ENCODE data around the gene ZNF687.

ZNF687 gene

GRCh38 chr1:151311589-151312331 lies 29.7 kb downstream of the ZNF687 start:
- peaks cover 77% of the 10 kb centered on the region for H3K36me3 ChIP-seq (ENCODE audit: control insufficient read depth, low read length)
- H3F3A ChIP-seq (ENCODE audit: control insufficient read depth, insufficient read depth), result no peaks in the 10 kb centered on the region
- H3K27me3 ChIP-seq (ENCODE audit: control insufficient read depth, low read length), result no peaks in the 10 kb centered on the region
- H3K9me3 ChIP-seq (ENCODE audit: control insufficient read depth, insufficient read depth, low read length), result no peaks in the 10 kb centered on the region
- H3K4me2 ChIP-seq (ENCODE audit: low read length), result no peak overlapping the region
- H3K4me1 ChIP-seq (ENCODE audit: control insufficient read depth, low read length), result no peaks in the 10 kb centered on the region
- H3K79me2 ChIP-seq (ENCODE audit: control insufficient read depth, low read length), result peaks cover 5% of the 10 kb centered on the region; the same call in 1 of the 2 replicates
- H3K9me2 ChIP-seq (replicated peaks; ENCODE audit: control insufficient read depth, low read length), result no peaks in the 10 kb centered on the region
- no peak overlapping the region for H3K4me3 ChIP-seq (ENCODE audit: low read length)
- TF ChIP-seq, protein P1, sequence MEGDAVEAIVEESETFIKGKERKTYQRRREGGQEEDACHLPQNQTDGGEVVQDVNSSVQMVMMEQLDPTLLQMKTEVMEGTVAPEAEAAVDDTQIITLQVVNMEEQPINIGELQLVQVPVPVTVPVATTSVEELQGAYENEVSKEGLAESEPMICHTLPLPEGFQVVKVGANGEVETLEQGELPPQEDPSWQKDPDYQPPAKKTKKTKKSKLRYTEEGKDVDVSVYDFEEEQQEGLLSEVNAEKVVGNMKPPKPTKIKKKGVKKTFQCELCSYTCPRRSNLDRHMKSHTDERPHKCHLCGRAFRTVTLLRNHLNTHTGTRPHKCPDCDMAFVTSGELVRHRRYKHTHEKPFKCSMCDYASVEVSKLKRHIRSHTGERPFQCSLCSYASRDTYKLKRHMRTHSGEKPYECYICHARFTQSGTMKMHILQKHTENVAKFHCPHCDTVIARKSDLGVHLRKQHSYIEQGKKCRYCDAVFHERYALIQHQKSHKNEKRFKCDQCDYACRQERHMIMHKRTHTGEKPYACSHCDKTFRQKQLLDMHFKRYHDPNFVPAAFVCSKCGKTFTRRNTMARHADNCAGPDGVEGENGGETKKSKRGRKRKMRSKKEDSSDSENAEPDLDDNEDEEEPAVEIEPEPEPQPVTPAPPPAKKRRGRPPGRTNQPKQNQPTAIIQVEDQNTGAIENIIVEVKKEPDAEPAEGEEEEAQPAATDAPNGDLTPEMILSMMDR (IDR thresholded peaks at IDR 0.05; ENCODE audit: low read depth, low read length, poor library complexity, severe bottlenecking), result no peak
- no peaks in the 10 kb centered on the region for H4K20me1 ChIP-seq (ENCODE audit: control insufficient read depth, insufficient read depth, low read depth, low read length)
- H3K27ac ChIP-seq (ENCODE audit: low read depth, low read length), result no peak overlapping the region

DNA sequence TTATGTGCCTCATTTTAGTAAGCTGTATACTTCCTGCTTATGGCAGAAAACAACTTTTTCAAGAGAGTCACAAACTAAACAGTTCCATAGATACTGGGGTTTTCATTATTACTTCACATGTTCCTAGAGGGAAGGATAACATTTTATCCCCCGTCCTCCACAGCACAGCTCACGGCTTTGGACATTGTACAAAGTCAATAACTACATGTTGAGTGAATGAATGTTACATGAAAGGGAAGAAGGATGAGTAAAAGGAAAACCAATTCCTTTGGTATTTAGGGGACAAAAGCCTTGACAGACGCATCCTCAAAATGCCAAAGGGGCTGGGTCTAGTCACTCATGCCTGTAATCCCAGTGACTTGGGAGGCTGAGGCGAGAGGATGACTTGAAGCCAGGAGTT lies 30.3 kb downstream of the ZNF687 start:
- TF ChIP-seq, protein P1 (IDR thresholded peaks at IDR 0.05; ENCODE audit: low read depth, low read length, poor library complexity, severe bottlenecking), result no peak
- no peak for TF ChIP-seq EZH2phosphoT487 (IDR thresholded peaks at IDR 0.05; ENCODE audit: borderline replicate concordance, low read length)
- Histone ChIP-seq H4K20me1 (ENCODE audit: control insufficient read depth, insufficient read depth, low read depth, low read length) (no peaks in the 10 kb centered on the region), H3K27me3 (ENCODE audit: control insufficient read depth, low read length) (no peaks in the 10 kb centered on the region), H3K9me3 (ENCODE audit: control insufficient read depth, insufficient read depth, low read length) (no peaks in the 10 kb centered on the region), H3K4me1 (ENCODE audit: control insufficient read depth, low read length) (no peaks in the 10 kb centered on the region), H3K36me3 (ENCODE audit: control insufficient read depth, low read length) (peaks cover 73% of the 10 kb centered on the region), H3F3A (ENCODE audit: control insufficient read depth, insufficient read depth) (no peaks in the 10 kb centered on the region), H3K4me2 (ENCODE audit: low read length) (no peak overlapping the region), H3K9me2 (replicated peaks; ENCODE audit: control insufficient read depth, low read length) (no peaks in the 10 kb centered on the region), H3K4me3 (ENCODE audit: low read length) (no peak overlapping the region), H3K27ac (ENCODE audit: low read depth, low read length) (no peak overlapping the region), H3K79me2 (ENCODE audit: control insufficient read depth, low read length) (peaks cover 5% of the 10 kb centered on the region; the same call in 1 of the 2 replicates)

DNA sequence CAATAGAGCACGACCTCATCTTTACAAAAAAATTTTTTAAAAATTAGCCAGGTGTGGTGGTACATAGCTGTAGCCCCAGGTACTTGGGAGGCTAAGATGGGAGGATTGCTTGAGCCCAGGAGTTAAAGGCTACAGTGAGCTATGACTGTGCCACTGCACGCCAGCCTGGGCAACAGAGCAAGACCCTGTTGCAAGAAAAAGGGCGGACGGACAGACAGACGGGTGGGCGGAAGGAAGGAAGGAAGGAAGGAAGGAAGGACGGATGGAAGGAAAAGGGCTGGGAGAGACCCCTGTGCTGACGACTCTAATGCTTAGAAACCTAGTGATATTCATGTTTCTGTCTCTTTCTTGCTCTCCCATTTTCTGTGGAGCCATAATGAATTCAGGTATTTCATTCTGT lies 30.7 kb downstream of the ZNF687 start:
- no peak overlapping the region for H3K4me2 ChIP-seq (ENCODE audit: low read length)
- no peaks in the 10 kb centered on the region for H3K4me1 ChIP-seq (ENCODE audit: control insufficient read depth, low read length)
- H3K27ac ChIP-seq (ENCODE audit: low read depth, low read length), result no peak overlapping the region

More for the DNA sequence above, 30.7 kb downstream of the ZNF687 start:
- H3F3A ChIP-seq (ENCODE audit: control insufficient read depth, insufficient read depth), result no peaks in the 10 kb centered on the region
- no peak for TF ChIP-seq EZH2phosphoT487 (IDR thresholded peaks at IDR 0.05; ENCODE audit: borderline replicate concordance, low read length)
- TF ChIP-seq, protein P1 (IDR thresholded peaks at IDR 0.05; ENCODE audit: low read depth, low read length, poor library complexity, severe bottlenecking), result no peak
- no peak overlapping the region for H3K4me3 ChIP-seq (ENCODE audit: low read length)
- H4K20me1 ChIP-seq (ENCODE audit: control insufficient read depth, insufficient read depth, low read depth, low read length), result no peaks in the 10 kb centered on the region
- peaks cover 73% of the 10 kb centered on the region for H3K36me3 ChIP-seq (ENCODE audit: control insufficient read depth, low read length)
- H3K9me3 ChIP-seq (ENCODE audit: control insufficient read depth, insufficient read depth, low read length), result no peaks in the 10 kb centered on the region
- no peaks in the 10 kb centered on the region for H3K9me2 ChIP-seq (replicated peaks; ENCODE audit: control insufficient read depth, low read length)
- H3K79me2 ChIP-seq (ENCODE audit: control insufficient read depth, low read length), result peaks cover 5% of the 10 kb centered on the region; the same call in 1 of the 2 replicates
- H3K27me3 ChIP-seq (ENCODE audit: control insufficient read depth, low read length), result no peaks in the 10 kb centered on the region

Data from DOHH2 (cell line).